Calu3 (cell line): ENCODE measurements around the gene PATE1. TPM values are rescaled to one million over a fixed set of nuclear protein-coding genes. Genes with fewer than 3 reads are reported as not detected.

Experiments used
- BruUV-seq: library from RNA; stranded (reverse); fragments of 400-500 nt; replicated peaks from 2 replicates; lab custom pipeline; 2021; lab: Mats Ljungman, UMichigan
- CTCF ChIA-PET: fragments of 300-600 bp; sonication (Branson Sonifier 250); formaldehyde crosslinking; loops from one replicate; lab custom pipeline; 2022; ENCODE audit warnings: antibody characterized with exemption; lab: Charles Lee
- DNase-seq: peaks from one replicate; pipeline ENCODE4 v3.0.0; 2022
- H3K27ac Mint-ChIP-seq: one replicate; pipeline ENCODE4 v1.8.0; 2022; ENCODE audit warnings: mixed read lengths; ENCODE audit not compliant: unreplicated experiment
- H3K27me3 Mint-ChIP-seq: one replicate; pipeline ENCODE4 v1.8.0; 2022; ENCODE audit warnings: mixed read lengths; ENCODE audit not compliant: unreplicated experiment
- H3K36me3 Mint-ChIP-seq: one replicate; pipeline ENCODE4 v1.8.0; 2022; ENCODE audit warnings: mild to moderate bottlenecking, moderate library complexity, mixed read lengths; ENCODE audit not compliant: insufficient read depth, unreplicated experiment
- H3K4me1 Mint-ChIP-seq: one replicate; pipeline ENCODE4 v1.8.0; 2022; ENCODE audit warnings: mild to moderate bottlenecking, low read depth, mixed read lengths; ENCODE audit not compliant: unreplicated experiment
- H3K4me3 Mint-ChIP-seq: one replicate; pipeline ENCODE4 v1.8.0; 2022; ENCODE audit warnings: mild to moderate bottlenecking, low read depth, moderate library complexity, mixed read lengths; ENCODE audit not compliant: unreplicated experiment
- H3K9me3 Mint-ChIP-seq: one replicate; pipeline ENCODE4 v1.8.0; 2022; ENCODE audit warnings: low read depth, mixed read lengths; ENCODE audit not compliant: unreplicated experiment
- intact Hi-C: fragments of 100-400 bp; cut with micrococcal nuclease; formaldehyde crosslinking; loops from one replicate; pipeline ENCODE4 v1.10.0; 2022; ENCODE audit not compliant: unreplicated experiment
- total RNA-seq: library from RNA; stranded (reverse); gene quantifications from 2 replicates; pipeline ENCODE4 v1.2.3, GENCODE V29; 2022
- TF ChIP-seq, protein P1 (sequence below): fragments of 200-600 bp; IDR thresholded peaks from one replicate; pipeline ENCODE4 v1.8.0; 2022; ENCODE audit warnings: antibody characterized with exemption; ENCODE audit not compliant: unreplicated experiment

PATE1 gene
- total RNA-seq, 1 experiment from 2014 or later: not detected

DNA sequence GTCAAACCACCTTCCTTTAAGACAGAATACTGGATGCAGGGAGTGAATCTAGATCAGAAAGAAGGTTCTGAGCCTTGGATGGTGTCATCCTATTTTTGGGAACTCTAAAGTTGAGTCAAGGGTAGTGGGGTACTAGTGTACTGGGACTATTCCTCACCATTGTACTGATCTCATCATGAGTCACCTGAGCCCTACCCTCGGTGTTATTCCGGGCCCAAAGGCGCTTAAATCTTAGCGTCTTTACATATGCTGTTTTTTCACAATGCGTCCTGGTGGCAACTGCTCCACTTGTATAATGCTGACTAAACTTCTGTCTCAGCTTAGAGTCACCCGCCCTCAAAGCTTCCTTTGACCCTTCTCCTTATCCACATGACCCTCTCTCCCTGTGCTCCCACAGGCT is 25.3 kb upstream of the PATE1 start:
- TF ChIP-seq, protein P1, sequence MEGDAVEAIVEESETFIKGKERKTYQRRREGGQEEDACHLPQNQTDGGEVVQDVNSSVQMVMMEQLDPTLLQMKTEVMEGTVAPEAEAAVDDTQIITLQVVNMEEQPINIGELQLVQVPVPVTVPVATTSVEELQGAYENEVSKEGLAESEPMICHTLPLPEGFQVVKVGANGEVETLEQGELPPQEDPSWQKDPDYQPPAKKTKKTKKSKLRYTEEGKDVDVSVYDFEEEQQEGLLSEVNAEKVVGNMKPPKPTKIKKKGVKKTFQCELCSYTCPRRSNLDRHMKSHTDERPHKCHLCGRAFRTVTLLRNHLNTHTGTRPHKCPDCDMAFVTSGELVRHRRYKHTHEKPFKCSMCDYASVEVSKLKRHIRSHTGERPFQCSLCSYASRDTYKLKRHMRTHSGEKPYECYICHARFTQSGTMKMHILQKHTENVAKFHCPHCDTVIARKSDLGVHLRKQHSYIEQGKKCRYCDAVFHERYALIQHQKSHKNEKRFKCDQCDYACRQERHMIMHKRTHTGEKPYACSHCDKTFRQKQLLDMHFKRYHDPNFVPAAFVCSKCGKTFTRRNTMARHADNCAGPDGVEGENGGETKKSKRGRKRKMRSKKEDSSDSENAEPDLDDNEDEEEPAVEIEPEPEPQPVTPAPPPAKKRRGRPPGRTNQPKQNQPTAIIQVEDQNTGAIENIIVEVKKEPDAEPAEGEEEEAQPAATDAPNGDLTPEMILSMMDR: no peak
- Mint-ChIP-seq H3K27me3 (peaks cover 63% of the 10 kb centered on the region), H3K4me3 (no peak overlapping the region), H3K4me1 (no peaks in the 10 kb centered on the region), H3K27ac (no peak overlapping the region), H3K36me3 (no peaks in the 10 kb centered on the region), H3K9me3 (no peaks in the 10 kb centered on the region)
- intact Hi-C loops: no loop called here
- no peak for DNase-seq
- BruUV-seq: no TSS peak
- CTCF ChIA-PET: no interaction called here

DNA sequence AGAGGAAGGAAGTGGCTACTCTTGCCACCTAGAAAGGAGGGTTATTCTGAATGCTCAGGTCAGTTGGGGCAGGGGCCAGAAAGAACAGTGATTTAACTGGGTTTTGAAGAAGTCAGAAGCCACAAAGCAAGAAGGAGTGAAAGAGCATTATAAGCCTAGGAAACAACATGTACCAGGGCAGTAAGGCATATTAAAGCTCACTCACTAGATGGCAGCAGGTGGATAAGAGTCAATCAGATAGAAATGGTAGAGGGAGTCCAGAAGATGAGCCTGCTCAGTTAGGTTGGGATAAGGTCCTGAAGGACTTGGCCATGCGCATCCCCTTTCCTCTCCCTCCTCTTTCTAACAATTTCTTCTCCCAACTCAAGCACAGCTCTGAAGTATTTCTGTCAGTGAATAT is 22.0 kb upstream of the PATE1 start:
- Mint-ChIP-seq H3K9me3 (no peaks in the 10 kb centered on the region), H3K27me3 (peaks cover 50% of the 10 kb centered on the region), H3K36me3 (no peaks in the 10 kb centered on the region), H3K4me1 (no peaks in the 10 kb centered on the region), H3K4me3 (no peak overlapping the region), H3K27ac (no peak overlapping the region)
- intact Hi-C loops: loop anchor here (1.0 kb wide), 1 partner anchor 150 kb away; no protein-coding TSS in a partner anchor
- CTCF ChIA-PET: interaction anchor here (0.6 kb wide), 1 partner anchor 78 kb away, joined by 3 read pairs; no protein-coding TSS in a partner anchor
- BruUV-seq: no TSS peak
- no peak for DNase-seq
- TF ChIP-seq, protein P1: no peak

DNA sequence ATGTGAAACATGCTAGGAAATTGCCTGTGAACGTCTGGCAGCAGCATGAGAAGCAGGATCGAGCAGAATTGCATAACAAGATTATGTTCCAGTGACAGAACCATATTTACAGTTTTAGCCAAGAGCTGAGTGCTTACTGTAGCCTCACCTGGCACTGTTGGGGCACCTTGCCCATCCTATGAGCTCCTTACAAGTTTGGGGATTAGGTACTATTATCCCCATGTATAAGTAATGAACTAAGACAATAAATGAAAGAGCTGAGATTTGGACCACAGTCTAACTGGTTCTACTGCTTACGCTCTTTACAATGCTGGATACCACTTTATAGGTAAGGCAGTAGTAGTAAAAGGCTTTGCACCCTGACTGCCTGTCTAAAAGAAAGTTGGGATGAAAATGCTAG is 17.1 kb upstream of the PATE1 start:
- DNase-seq: no peak
- no peak overlapping the region for H3K27ac Mint-ChIP-seq
- TF ChIP-seq, protein P1: no peak
- no peaks in the 10 kb centered on the region for H3K9me3 Mint-ChIP-seq
- no peaks in the 10 kb centered on the region for H3K4me1 Mint-ChIP-seq
- CTCF ChIA-PET: no interaction called here
- BruUV-seq: no TSS peak
- H3K36me3 Mint-ChIP-seq: no peaks in the 10 kb centered on the region
- H3K4me3 Mint-ChIP-seq: no peak overlapping the region
- intact Hi-C loops: no loop called here
- peaks cover 1% of the 10 kb centered on the region for H3K27me3 Mint-ChIP-seq

DNA sequence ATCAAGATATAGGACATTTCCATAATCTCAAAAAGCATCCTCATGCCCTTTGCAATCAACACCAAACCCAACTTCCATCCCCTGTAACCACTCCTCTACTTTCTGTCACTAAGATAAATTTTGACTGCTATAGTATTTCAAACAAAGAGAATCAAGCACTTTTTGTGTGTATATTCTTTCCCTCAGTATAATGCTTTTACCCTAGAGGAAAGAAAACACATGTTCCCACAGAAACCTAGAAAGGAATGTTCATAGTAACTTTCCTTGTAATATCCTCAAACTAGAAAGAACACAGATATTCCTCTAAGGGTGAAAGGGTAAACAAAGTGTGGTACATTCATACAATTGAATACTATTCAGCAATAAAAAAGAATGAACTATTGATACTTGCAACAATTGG is 5.5 kb upstream of the PATE1 start:
- no TSS peak for BruUV-seq
- intact Hi-C loops: no loop called here
- no peak for DNase-seq
- CTCF ChIA-PET: no interaction called here
- H3K4me3 Mint-ChIP-seq: no peak overlapping the region
- peaks cover 15% of the 10 kb centered on the region for H3K27me3 Mint-ChIP-seq
- H3K36me3 Mint-ChIP-seq: no peaks in the 10 kb centered on the region
- TF ChIP-seq, protein P1: no peak
- no peaks in the 10 kb centered on the region for H3K4me1 Mint-ChIP-seq
- no peaks in the 10 kb centered on the region for H3K9me3 Mint-ChIP-seq
- no peak overlapping the region for H3K27ac Mint-ChIP-seq
